ENCODE measurements around the gene SDHA.

The SDHA gene

DNA sequence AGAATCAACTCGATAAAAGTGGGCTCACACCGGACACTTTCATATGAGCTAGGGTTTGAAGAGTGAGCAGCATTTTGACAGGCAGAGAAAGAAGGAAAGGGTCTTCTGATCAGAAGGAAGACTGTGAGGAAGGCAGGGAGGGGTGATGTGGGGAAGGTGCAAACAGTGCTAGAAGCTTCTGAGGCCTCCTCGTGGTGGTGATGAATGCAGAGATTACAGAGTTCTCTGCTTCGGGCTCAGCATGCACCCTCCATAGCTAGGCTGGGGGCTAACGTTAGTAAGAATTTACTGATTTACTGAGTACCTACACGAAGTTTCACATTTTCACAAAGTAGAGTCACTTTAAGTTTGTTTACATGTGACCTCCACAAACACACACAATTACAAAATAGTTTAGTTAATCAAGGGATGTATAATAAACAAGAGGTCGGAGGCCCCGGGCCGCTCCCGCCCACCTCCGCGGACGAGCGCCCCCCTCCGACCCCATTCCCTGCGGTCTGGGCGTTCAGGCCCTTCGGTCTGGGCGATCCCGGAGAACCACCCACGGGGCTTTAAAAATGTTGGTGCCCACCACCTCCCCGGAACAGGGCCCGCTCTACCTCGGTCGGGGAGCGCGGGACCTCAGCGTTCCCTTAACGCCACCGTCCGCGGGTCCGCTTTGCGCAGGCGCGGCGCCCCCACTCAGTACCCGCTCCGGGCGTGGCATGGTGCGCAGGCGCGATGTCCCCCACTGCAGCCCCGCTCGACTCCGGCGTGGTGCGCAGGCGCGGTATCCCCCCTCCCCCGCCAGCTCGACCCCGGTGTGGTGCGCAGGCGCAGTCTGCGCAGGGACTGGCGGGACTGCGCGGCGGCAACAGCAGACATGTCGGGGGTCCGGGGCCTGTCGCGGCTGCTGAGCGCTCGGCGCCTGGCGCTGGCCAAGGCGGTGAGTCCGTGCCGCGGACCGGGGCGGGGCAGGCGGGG is at the start of gene SDHA, which contains the start of gene CCDC127:
TSS of gene SDHA (plus strand) at position 827 of the 963 bp plus-strand sequence. CDS start at position 863, 36 bp downstream.
TSS of gene CCDC127 (minus strand) at position 660 of the 963 bp plus-strand sequence. CDS start 1,304 bp downstream, outside the sequence.
- DNase-seq (ENCODE audit: low spot score): peak; percentile 100

DNA sequence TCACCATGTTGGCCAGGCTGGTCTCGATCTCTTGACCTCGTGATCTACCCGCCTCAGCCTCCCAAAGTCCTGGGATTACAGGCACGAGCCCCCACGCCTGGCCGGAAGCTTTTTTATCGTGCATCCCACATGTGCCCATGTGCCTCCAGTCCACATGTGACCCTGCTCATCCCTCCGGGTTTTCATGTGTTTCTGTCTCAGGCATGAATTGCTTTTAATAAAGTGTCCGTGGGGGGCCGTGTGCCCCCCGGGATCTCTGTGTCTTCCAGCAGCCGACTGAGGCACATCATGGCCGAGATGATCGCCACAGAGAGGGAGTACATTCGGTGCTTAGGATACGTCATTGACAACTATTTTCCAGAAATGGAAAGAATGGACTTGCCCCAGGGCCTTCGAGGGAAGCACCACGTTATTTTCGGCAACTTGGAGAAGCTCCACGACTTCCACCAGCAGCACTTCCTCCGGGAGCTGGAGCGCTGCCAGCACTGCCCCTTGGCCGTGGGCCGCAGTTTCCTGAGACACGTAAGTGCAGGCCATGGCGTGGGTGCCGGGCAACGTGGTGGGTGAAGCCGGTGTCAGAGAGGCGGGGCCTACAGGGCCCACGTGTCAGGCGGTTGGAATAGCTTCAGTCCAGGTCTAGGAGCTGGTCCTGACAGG is 48.9 kb upstream of the SDHA start:
- DNase-seq (ENCODE audit: low spot score): peak; percentile 70

DNA sequence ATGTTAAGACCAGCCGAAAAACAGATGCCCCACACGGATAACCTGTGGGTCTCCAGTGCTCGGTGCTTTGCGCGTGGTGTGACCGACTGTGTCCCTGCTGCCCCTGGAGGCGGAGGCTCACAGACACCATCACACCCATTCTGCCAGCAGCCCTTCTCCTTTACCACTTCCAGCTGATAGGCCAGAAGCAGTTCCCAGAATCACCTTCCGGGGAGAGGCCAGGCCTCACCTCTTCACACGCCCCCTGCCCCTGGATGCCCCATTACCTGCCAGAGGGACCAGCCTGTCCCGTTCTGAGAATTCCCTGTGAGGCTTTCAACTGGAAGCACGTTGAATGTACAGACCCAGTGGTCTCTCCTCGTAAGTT is 48.4 kb upstream of the SDHA start:
- no peak for DNase-seq (ENCODE audit: low spot score)

DNA sequence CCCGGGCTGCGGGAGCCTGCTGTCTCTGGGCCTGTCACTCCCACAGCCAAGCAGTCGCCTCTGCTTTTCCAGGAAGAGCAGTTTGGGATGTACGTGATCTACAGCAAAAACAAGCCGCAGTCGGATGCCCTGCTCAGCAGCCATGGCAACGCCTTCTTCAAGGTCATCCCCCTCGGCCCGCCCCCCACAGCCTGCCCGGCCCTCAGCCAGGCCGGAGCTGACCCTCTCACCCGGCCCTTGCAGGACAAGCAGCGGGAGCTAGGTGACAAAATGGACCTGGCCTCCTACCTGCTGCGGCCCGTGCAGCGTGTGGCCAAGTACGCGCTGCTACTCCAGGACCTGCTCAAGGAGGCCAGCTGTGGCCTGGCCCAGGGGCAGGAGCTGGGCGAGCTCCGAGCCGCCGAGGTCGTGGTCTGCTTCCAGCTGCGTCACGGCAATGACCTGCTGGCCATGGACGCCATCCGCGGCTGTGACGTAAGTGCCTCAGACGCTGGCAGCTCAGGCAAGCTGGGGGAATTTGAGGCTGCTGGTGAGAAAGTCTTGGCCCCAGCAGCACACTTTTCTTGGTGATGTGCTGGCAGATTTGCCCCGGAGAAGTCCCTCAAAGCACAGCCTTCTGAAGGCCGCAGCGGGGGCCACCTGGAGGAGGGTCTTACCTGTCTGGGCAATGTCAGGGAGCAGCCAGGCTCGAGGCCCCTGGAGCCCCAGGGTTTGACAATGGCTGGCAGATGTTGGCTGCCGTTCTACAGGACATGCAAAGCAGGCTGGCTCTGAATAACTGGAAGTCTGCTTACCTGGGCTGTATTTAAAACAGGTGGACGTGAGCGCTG is 46.9 kb upstream of the SDHA start:
- DNase-seq (ENCODE audit: low spot score): no peak

DNA sequence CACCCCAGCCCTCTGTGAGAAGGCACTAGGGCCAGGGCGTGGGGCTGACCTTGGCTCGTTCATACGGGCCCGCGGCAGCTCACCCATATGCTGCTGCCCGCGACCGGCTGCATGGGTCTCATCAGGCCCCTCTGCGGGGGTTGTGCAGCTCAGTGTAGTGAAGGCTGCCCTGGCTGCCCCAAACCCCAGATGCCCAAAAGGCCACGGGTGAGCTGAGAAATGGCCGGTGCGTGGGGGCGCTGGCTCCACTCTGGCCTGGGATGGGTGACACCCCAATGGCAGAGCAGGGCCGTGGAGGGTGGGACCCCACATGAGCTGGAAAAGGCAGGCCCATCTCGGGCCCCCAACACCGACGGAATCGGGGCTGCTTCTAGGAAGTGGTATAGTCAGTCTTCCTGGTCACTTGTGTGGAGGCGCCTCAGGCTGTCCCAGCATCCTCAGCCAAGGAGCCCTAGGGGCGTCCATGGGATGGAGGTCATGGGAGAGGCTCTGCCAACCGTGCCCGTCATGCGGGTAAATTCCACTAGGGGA is 46.3 kb upstream of the SDHA start:
- DNase-seq (ENCODE audit: low spot score): no peak

DNA sequence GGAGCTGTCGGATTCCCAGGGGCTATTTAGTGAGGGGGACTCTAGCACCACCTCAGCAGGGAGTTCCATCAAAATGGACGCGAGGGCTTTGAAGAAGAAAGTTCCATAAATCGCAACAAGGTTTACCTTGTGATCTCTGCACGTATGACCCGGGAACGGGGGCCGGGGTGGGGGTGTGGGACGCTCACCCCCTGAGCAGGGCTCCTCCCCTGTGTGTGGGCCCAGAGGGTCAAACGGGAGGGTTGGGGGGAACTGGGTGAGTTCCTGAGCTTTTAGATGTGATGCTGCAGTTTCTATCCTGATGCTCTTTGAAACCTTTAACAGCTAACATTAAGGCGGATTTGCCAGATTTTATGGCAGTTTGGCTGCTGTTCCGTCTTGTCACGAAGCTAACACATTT is 45.7 kb upstream of the SDHA start:
- DNase-seq (ENCODE audit: low spot score): no peak

DNA sequence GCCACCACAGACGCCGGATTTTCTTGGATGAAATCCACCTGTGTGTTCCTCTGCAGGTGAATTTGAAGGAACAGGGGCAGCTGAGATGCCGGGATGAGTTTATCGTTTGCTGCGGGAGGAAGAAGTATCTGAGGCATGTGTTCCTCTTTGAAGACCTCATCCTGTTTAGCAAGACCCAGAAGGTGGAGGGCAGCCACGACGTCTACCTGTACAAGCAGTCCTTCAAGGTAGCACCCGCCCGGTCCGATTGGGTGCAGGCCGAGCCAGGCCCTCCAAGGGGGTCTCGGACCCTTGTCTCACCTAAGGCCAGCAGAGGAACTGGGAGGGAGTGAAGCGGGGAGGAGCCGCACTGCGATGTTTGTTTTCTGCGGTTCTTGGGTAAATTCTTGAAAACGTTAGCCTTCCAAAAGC is 45.3 kb upstream of the SDHA start:
- DNase-seq (ENCODE audit: low spot score): no peak

DNA sequence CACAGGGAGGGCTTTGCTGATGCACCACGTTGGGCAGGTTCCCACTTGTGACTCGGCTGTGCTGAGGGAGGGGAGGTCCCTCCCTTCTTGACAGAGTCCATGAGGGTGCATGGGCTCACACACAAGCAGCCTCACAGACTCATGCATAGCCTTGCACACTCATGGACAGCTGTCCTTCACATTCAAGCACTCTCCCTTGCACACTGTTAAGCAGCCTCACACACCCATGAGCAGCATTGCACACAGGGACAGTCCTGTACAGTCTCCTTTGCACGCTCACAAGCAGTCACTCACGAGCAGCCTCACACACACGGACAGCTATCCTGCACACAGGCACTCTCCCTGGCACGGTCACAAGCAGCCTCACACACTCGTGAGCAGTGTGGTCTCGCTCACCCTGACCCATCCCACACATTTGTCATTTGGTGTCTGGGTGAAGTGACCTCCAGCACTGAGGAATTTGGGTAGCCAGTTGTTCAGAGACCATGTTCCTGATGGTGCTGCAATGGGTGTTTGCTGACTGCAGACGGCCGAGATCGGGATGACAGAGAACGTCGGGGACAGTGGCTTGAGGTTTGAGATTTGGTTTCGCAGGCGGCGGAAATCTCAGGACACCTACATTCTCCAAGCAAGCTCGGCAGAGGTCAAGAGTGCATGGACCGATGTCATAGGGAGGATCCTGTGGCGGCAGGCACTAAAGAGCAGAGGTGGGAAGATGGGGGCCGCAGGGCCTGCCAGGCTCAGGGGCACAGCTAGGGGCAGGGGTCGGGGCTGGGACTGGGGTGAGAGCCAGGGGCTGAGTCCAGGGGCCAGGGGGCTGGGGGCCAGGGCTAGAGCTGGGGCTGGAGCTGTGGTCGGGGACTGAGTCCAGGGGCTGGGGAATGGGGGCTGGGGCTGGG is 44.5 kb upstream of the SDHA start:
- DNase-seq (ENCODE audit: low spot score): no peak

DNA sequence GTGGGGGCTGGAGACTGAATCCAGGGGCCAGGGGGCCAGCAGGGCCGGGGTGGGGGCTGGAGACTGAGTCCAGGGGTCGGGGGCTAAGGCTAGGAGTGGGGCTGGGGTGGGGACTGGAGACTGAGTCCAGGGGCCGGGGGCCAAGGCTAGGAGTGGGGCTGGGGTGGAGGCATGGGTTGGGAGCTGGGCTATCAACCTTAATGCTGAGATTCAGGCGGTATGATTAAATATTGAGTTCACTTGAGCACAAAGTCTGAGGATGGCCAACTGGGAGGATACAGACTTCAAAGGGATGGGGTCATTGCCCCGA is 43.9 kb upstream of the SDHA start:
- DNase-seq (ENCODE audit: low spot score): no peak

DNA sequence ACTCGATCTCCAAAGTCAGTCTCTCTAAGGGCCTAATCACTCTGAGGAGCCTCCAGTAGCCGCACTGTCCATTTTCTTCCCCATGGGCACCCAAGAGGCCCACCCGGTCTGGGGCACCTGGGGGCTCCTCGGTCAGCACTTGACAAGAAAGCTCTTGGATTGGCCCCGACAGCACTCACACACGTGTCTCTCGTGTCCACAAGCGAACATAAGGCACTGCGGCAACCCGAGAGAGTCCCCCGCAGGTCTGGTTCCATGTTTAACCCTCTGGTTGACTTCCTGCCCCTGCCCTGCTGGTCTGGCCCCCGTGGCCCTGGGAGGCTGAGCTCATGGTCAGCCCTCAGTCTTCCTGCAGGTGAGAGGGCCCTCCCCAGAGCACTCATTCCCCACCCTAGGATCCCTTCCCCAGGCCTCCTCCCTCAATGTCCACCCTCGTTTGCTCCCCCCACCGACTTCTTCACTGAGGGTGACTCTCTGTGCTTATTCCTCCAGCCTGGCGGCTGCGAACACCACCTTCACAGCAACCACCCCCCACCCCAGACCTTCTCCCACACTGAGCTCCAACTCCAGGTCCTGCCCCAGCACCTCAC is 43.1 kb upstream of the SDHA start:
- DNase-seq (ENCODE audit: low spot score): no peak

DNA sequence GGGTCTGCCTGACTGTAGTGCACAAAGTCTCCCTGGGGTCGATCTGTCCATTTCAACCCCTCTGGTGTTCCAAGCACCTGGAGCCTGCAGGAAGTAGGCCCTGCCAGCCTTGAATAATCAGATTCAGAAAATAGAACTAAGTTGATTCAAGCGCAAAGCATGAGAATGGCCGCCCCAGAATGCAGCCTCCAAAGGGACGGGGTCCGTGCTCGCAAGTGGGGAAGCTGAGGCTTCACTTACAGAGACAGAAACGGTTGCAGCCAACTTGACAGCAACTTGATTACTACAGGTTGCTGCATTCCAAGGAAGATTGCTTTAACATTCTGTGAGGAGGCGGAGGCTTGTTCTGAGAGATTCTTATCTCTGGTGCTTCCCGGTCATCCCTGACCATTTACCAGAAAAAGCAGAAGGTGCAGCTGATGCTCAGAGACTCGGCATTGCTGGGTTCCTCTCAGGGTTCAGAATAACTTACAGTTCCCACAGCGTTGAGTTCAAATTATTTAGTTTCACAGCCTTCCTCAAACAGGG is 41.8 kb upstream of the SDHA start:
- DNase-seq (ENCODE audit: low spot score): no peak

DNA sequence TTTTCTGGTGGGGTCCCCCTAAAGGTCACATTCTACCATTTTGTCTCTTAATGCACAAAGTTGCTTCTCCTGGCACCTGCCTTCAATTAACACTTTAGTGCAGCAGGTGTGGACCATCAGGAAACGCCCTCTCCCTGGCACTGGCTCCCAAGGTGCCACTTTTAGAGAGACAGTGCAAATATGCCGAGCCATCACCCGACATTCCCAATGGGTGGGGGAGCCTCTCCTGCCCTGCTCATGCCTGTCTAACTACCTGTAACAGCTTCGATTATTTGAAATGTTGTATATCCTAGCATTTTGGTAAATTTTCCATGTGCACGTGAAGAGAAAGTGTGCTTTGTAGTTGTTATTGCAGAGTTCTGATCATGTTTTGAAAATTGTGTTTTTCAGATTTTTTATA is 40.0 kb upstream of the SDHA start:
- no peak for DNase-seq (ENCODE audit: low spot score)

DNA sequence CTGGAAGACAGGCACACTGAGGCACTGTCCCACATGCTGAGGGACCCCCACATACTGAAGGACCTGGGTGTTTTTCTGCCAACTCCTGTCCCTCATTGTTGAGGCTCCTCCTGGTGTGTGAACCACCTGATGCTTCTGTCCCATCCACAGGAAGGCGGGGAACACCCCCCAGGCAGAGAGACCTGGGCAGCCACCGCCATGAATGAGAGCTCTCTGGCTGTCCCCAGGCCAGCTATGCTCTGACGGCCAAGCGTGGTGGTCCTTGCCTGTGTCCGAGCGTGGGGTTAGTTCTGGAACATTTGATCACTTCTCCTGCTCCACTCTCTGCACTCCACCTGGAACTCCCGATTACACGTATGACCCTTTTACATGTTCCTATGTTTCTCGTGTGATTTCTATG is 38.7 kb upstream of the SDHA start:
- DNase-seq (ENCODE audit: low spot score): no peak

DNA sequence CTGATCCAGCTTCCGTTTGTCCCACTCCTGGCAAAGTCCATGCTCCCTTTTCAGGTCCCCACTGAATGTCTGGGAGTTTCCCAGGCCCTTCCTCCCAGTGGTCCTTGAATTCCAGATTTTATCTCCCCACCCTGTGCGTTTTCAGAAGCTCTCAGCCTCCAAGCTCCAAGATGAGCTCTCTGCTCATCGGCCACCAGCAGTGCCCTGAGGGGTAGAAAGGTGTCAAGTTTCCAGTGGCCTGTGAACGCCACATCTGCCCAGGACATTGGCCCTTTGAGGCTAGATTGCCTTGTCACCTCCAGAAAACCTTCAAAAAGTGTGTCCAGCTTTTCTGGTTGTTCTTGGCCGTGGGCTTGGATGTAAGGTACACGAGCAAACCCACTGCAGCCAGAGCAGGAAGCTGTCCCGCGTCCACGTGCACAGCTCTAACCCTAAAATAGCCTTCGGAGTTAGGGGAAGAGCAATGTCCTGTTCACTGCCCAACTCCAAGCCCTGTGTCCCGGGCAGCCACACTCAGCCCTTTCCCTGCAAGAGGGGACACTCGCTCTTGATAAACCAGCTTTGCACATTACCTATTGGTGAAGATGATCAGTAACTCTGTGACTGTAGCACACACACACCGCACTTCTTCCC is 37.7 kb upstream of the SDHA start:
- DNase-seq (ENCODE audit: low spot score): no peak

DNA sequence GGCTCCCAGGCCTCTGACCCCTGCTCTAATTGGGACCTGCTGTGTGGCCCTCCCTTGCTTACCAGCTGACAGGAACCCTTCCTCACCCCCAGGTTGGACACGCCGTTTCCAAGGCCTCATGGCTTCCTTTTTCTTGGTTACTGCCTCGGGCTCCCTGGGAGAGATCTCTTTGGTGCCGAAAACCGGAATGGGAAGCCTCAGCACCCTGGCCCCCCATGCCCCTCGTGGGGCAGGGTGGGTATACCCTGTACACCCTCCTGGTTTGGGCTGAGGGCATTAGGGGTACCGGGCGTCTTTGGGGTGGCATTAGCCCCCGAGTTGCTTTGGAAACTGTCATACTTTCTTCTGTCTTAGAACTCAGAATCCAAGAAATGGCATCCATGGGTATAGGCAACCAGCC is 37.0 kb upstream of the SDHA start:
- no peak for DNase-seq (ENCODE audit: low spot score)

DNA sequence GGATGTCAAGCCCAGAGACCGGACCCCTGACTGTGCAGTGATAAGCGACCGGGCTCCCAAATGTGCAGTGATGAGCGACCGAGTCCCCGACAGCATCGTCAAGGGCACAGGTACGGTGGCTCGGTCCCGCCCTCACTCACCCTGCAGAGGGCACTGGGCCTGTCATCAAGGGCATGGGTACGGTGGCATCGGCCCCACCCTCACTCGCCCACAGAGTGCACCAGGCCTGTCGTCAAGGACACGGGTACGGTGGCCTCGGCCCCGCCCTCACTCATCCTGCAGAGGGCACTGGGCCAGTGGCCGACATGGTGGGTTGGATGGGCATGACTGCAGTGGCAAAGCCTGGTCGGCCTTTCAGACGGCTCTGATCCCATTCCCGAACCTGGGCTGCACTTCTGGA is 36.6 kb upstream of the SDHA start:
- no peak for DNase-seq (ENCODE audit: low spot score)

DNA sequence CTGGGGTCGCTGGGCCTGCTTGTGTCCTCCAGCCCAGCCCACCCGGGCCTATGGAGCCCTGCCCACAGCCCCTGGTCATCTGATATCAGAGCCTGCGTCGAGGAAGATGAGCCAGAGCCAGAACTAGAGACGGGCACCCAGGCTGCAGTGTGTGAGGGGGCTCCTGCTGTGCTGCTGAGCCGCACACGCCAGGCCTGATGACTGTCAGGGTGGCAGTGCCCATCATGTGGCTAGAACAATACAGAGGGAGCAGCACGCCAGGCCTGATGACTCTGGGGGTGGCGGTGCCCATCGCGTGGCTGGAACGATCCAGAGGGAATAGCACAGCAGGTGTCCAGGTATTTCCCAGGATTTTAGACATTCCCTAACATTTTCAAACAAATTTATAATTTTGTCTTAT is 36.0 kb upstream of the SDHA start:
- DNase-seq (ENCODE audit: low spot score): no peak

DNA sequence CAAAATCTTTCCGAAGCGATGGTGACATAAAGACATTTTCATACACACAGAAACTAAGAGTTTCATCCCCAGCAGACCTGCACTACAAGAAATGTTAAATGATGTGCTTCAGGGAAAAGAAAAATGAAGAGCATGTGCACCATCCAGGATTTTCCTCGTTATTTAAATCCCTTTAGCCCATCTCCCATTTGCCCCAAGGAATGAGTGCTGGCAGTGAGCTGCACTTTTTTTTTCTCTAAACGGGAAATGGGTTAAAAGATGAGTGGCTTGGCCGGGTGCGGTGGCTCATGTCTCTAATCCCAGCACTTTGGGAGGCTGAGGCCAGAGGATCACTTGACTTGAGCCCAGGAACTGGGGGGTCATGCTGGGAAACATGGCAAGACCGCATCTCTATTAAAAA is 33.6 kb upstream of the SDHA start:
- no peak for DNase-seq (ENCODE audit: low spot score)

DNA sequence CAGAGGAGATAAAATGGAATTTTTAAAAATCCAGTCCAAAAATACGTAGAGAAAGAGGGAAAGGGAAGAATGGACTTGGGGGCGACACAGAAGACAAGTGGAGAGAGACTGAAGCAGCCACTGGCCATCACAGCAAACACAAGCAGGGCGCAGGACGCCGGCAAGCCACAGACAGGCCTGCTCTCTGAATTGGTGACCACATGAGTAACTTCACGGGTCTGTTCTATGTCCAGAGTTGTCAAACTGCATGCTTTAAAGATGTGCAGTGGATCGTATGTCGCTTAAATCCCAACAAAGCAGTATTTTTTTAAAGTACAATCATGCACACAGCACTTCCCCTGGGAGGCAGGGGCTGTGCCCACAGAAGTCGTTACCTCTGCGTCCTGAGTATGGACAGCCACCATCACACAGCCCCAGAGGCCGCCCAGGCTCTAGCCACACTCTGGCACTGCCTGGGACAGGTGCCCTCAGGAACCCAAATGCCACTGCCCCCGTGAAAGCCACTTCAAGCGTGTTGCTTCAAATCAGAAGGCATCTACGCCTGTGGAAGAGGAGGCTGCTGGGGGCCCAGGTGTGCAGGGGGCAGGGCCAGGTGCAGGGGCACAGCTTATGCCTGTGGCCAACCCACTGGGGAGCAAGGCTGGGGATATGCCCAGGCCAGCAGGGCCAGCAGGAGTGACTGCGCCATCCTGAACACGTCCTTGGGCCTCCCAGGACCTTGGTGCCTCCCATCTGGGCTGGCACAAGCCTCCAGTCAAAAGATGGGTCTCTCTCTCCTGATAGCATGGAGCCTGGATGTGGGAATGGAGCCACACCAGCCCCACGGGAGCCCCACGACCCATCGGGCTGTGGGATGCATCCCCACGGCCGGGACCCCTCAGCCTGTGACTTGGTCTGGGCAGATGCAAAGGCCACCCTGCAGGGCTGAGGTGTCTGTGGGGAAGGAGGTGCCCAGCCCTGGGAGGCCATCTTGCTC is 32.7 kb upstream of the SDHA start:
- no peak for DNase-seq (ENCODE audit: low spot score)

All from AG08395 (cell line).